Upper lobe of right lung (tissue), 1 donor: ENCODE measurements around the gene LRRFIP1. TPM values are rescaled to one million over a fixed set of nuclear protein-coding genes. Genes with fewer than 3 reads are reported as not detected.

ENCODE experiments used
- ATAC-seq: fragments of 200-7000 bp; cut with Tn5 transposase; one replicate; pipeline ENCODE4 v1.9.1; 2020; ENCODE audit warnings: mild to moderate bottlenecking, moderate library complexity
- DNase-seq: peaks from one replicate; pipeline ENCODE4 v3.0.0-alpha.2; 2020
- H3K27ac ChIP-seq: fragments of 200-600 bp; one replicate; pipeline ENCODE4 v1.8.0; 2022
- H3K27me3 ChIP-seq: fragments of 200-600 bp; one replicate; pipeline ENCODE4 v1.8.0; 2022; ENCODE audit warnings: mild to moderate bottlenecking
- H3K36me3 ChIP-seq: fragments of 200-600 bp; one replicate; pipeline ENCODE4 v1.8.0; 2022
- H3K4me1 ChIP-seq: fragments of 200-600 bp; one replicate; pipeline ENCODE4 v1.8.0; 2022
- H3K4me3 ChIP-seq: fragments of 200-600 bp; one replicate; pipeline ENCODE4 v1.8.0; 2022; ENCODE audit warnings: mild to moderate bottlenecking
- H3K9me3 ChIP-seq: fragments of 200-600 bp; one replicate; pipeline ENCODE4 v1.8.0; 2022
- CTCF ChIP-seq: fragments of 200-600 bp; IDR thresholded peaks from one replicate; pipeline ENCODE4 v1.8.0; 2022; ENCODE audit warnings: antibody characterized with exemption
- intact Hi-C: fragments of 100-400 bp; cut with DNase I; formaldehyde crosslinking; loops from one replicate; pipeline ENCODE4 v1.11.0; 2022
- total RNA-seq: library from RNA; stranded (reverse); fragmentation: NEBNext Ultra II Directional; extraction: Animal tissue kit (Norgen Biotek cat#: 25700); gene quantifications from one replicate; pipeline ENCODE4 v1.2.1, GENCODE V29; 2021
- donor health status: DM: no; HTN: yes; CAD: no; lungs with severe emphysema.

LRRFIP1 gene
- total RNA-seq, 1 donor from 2014 or later, result 178 TPM

GRCh38 chr2:237693291-237693994 is 66.1 kb downstream of the LRRFIP1 start:
- H3K4me3 ChIP-seq, result peak overlapping the region; percentile 88
- DNase-seq, result peak; percentile 63
- TF ChIP-seq CTCF, result no peak
- intact Hi-C loops, result no loop called here
- ATAC-seq, result no peak
- no peaks in the 10 kb centered on the region for H3K9me3 ChIP-seq
- H3K27ac ChIP-seq, result peak overlapping the region; percentile 98
- H3K36me3 ChIP-seq, result no peaks in the 10 kb centered on the region
- H3K4me1 ChIP-seq, result peaks cover 79% of the 10 kb centered on the region
- H3K27me3 ChIP-seq, result no peaks in the 10 kb centered on the region

- peak; percentile 13 for ATAC-seq
- Histone ChIP-seq H3K4me1 (peaks cover 79% of the 10 kb centered on the region), H3K27ac (peak overlapping the region; percentile 98), H3K4me3 (peak overlapping the region; percentile 88), H3K36me3 (no peaks in the 10 kb centered on the region), H3K9me3 (no peaks in the 10 kb centered on the region), H3K27me3 (no peaks in the 10 kb centered on the region)
- intact Hi-C loops, result no loop called here
- TF ChIP-seq CTCF, result no peak
- DNase-seq, result peak; percentile 74
These were observed 67.2 kb downstream of the LRRFIP1 start for GRCh38 chr2:237694415-237695194.

GRCh38 chr2:237695201-237695780 is 67.9 kb downstream of the LRRFIP1 start:
- DNase-seq (no peak), ATAC-seq (no peak)
- H3K4me3 ChIP-seq, result peak overlapping the region; percentile 88
- no peaks in the 10 kb centered on the region for H3K9me3 ChIP-seq
- no peak for TF ChIP-seq CTCF
- no peaks in the 10 kb centered on the region for H3K27me3 ChIP-seq
- H3K4me1 ChIP-seq, result peaks cover 79% of the 10 kb centered on the region
- intact Hi-C loops, result no loop called here
- no peaks in the 10 kb centered on the region for H3K36me3 ChIP-seq
- H3K27ac ChIP-seq, result peak overlapping the region; percentile 98

GRCh38 chr2:237696461-237696860 is 69.1 kb downstream of the LRRFIP1 start:
- Histone ChIP-seq H3K36me3 (no peaks in the 10 kb centered on the region), H3K27me3 (no peaks in the 10 kb centered on the region), H3K27ac (peak overlapping the region; percentile 98), H3K4me1 (peaks cover 83% of the 10 kb centered on the region), H3K4me3 (no peak overlapping the region), H3K9me3 (no peaks in the 10 kb centered on the region)
- intact Hi-C loops, result no loop called here
- ATAC-seq (no peak), DNase-seq (peak; percentile 46)
- TF ChIP-seq CTCF, result no peak

GRCh38 chr2:237697586-237698357 is 70.4 kb downstream of the LRRFIP1 start:
- intact Hi-C loops, result no loop called here
- no peaks in the 10 kb centered on the region for H3K36me3 ChIP-seq
- no peaks in the 10 kb centered on the region for H3K27me3 ChIP-seq
- no peaks in the 10 kb centered on the region for H3K9me3 ChIP-seq
- TF ChIP-seq CTCF, result no peak
- H3K4me1 ChIP-seq, result peaks cover 96% of the 10 kb centered on the region
- DNase-seq, result peak; percentile 46
- H3K4me3 ChIP-seq, result no peak overlapping the region
- ATAC-seq, result no peak
- H3K27ac ChIP-seq, result peak overlapping the region; percentile 98
